ENCODE data around the gene CPNE2. TPM values are rescaled to one million over a fixed set of nuclear protein-coding genes. Genes with fewer than 3 reads are reported as not detected.
"Not testable (repeated sequence)": the region's sequence is repeated elsewhere in the genome, so short reads cannot be mapped to it uniquely, and the experiment has no call there.

Gene CPNE2
- total RNA-seq, 8 experiments from 2014 or later: 14.7 to 71.4 (median 19.1) TPM

DNA sequence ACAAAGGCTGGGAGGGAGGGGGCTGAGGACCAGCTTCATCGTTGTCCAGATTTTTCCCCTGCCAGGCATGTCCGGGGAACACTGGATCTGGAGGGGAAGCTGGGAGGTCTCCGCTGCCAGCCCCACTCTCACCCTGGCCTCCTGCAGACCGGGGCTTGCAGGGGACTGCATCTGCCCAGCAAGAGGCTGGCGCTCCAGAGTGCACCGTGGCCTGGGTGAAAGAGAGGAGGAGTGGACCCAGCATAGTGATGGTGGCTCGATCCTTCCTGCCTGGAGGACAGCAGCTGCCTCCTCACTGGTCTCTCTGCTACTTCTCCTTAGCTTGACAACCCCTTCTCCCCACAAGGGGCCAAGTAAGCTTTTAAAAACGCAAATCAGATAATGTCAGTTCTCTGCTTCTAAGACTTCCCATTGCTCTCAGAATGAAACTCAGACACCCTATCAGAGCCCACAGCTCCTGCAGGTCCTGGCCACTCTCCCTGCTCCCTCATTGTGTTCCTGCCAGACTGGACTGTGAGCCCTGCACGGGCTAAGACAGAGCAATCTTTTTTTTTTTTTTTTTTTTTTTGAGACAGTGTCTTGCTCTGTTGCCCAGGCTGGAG is 15.0 kb downstream of the CPNE2 start:
- 40 to 100% (median 71%) methylated on average over 1 to 5 of the region's 9 CpGs; no CpG with 5 or more reads in 5 of the 10 experiments for WGBS, 10 experiments
- no peak overlapping the region for H3K27ac ChIP-seq
- H3K4me1 ChIP-seq (replicated peaks in 1 of 2): peaks cover 18 to 53% of the 10 kb centered on the region in 2 donors
- in situ Hi-C loops (cut with MboI; ENCODE audit: low pct_unique_long_range_greater_than_20kb in 2 of 9, low sequenced_read_pairs in 9 of 9, unreplicated experiment in 9 of 9): no loop called here
- no peak overlapping the region for H3K4me3 ChIP-seq
- peak in 5 of 8 experiments; percentile 9 to 63 (median 39) for ATAC-seq (replicated peaks in 6 of 8)

DNA sequence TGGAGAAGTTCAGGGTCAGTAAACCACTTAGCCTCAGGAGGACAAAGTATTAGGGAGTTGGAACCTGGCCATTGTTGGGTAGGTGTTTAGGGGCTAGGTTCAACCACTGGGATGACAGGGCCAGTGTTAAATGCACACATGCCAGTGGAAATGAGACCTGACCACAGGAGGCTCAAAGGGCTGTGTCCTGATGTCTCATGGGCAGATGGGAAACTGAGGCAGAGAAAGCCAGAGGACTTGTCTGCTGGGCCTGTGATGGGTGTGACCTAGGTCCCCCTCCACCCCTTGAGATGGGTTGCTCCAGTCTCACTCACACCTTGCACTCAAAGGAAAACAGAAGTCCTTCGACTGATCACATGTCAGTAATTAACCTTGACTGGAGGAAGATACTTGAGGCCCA is 16.0 kb downstream of the CPNE2 start:
- 80 to 100% (median 83%) methylated on average over 1 of the region's 1 CpG; no CpG with 5 or more reads in 6 of the 10 experiments for WGBS, 10 experiments
- H3K4me1 ChIP-seq (replicated peaks in 1 of 2): peaks cover 10 to 46% of the 10 kb centered on the region in 2 donors
- H3K4me3 ChIP-seq: no peak overlapping the region
- in situ Hi-C loops (cut with MboI; ENCODE audit: low pct_unique_long_range_greater_than_20kb in 2 of 9, low sequenced_read_pairs in 9 of 9, unreplicated experiment in 9 of 9): no loop called here
- no peak overlapping the region for H3K27ac ChIP-seq
- no peak for ATAC-seq (replicated peaks in 6 of 8)

DNA sequence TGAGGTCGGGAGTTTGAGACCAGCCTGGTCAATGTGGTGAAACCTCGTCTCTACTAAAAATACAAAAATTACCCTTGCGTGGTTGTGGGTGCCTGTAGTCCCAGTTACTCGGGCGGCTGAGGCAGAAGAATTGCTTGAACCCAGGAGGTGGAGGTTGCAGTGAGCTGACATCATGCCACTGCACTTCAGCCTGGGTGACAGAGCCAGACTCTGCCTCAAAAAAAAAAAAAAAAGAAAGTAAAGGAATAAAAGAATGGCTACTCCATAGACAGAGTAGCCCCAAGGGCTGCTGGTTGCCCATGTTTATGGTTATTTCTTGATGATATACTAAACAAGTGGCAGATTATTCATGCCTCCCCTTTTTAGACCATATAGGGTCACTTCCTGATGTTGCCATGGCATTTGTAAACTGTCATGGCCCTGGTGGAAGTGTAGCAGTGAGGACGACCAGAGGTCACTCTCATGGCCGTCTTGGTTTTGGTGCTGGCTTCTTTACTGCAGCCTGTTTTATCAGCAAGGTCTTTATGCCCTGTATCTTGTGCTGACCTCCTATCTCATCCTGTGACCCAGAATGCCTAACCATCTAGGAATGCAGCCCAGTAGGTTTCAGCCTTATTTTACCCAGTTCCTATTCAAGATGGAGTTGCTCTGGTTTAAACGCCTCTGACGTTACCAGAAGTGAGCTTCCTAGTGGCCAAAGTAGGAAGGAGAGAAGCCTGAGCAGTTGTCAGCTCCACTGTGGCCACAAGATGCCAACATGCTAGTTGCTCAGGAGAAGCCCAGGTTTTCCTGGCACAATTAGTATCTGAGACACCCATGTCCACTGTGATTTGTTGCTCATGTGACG is 17.1 kb downstream of the CPNE2 start:
- Histone ChIP-seq H3K27ac (peak overlapping the region in 1 of 2 donors; percentile 11), H3K4me1 (replicated peaks in 1 of 2) (peaks cover 7 to 45% of the 10 kb centered on the region in 2 donors)
- H3K4me3 ChIP-seq; in situ Hi-C loops (cut with MboI; ENCODE audit: low pct_unique_long_range_greater_than_20kb in 2 of 9, low sequenced_read_pairs in 9 of 9, unreplicated experiment in 9 of 9): not testable (repeated sequence)
- ATAC-seq (replicated peaks in 6 of 8): peak in 5 of 8 experiments; percentile 43 to 66 (median 53)
- WGBS, 10 experiments: 61 to 100% (median 85%) methylated on average over 1 to 10 of the region's 10 CpGs; no CpG with 5 or more reads in 1 of the 10 experiments

DNA sequence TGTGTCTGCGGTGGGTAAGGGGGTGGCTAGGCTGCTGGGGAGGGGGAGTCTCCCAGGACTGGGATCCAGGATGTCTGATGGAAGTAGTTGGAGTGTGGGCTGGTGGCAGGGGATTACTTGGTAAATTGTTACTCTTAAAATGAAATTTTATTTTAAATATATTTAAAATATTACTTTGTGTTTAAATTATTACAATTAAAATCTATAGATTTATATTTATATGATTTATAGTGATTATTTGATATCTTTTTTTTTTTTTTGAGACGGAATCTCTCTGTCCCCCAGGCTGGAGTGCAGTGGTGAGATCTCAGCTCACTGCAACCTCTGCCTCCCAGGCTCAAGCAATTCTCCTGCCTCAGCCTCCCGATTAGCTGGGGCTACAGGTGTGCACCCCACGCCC is 18.6 kb downstream of the CPNE2 start:
- WGBS, 10 experiments: 93 to 100% (median 100%) methylated on average over 1 to 4 of the region's 4 CpGs; no CpG with 5 or more reads in 4 of the 10 experiments
- in situ Hi-C loops (cut with MboI; ENCODE audit: low pct_unique_long_range_greater_than_20kb in 2 of 9, low sequenced_read_pairs in 9 of 9, unreplicated experiment in 9 of 9): no loop called here
- no peak for ATAC-seq (replicated peaks in 6 of 8)
- H3K4me1 ChIP-seq (replicated peaks in 1 of 2): peaks cover 15 to 52% of the 10 kb centered on the region in 2 donors
- no peak overlapping the region for H3K27ac ChIP-seq
- no peak overlapping the region for H3K4me3 ChIP-seq

DNA sequence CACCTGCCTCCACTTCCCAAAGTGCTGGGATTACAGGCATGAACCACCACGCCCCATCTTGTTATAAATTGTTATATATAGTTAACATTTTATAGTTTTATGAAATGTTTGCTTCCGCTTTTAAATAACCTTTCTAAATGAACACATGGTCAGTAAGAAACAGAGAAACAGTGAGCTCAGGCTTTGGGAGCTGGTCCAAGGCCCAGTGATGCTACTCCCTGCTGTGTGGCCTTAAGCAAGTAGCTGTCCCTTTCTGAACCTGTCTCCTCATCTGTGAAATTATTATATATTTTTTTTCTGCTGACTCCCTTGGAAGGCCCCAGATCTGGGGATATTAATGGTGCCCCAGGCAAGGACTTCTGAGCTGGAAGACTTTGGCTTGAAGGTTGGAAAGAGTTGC is 19.0 kb downstream of the CPNE2 start:
- no peak for ATAC-seq (replicated peaks in 6 of 8)
- Histone ChIP-seq H3K4me3 (no peak overlapping the region), H3K27ac (no peak overlapping the region), H3K4me1 (replicated peaks in 1 of 2) (peaks cover 18 to 52% of the 10 kb centered on the region in 2 donors)
- WGBS, 10 experiments: 80 to 100% (median 100%) methylated on average over 1 to 2 of the region's 2 CpGs; no CpG with 5 or more reads in 2 of the 10 experiments
- in situ Hi-C loops (cut with MboI; ENCODE audit: low pct_unique_long_range_greater_than_20kb in 2 of 9, low sequenced_read_pairs in 9 of 9, unreplicated experiment in 9 of 9): no loop called here

DNA sequence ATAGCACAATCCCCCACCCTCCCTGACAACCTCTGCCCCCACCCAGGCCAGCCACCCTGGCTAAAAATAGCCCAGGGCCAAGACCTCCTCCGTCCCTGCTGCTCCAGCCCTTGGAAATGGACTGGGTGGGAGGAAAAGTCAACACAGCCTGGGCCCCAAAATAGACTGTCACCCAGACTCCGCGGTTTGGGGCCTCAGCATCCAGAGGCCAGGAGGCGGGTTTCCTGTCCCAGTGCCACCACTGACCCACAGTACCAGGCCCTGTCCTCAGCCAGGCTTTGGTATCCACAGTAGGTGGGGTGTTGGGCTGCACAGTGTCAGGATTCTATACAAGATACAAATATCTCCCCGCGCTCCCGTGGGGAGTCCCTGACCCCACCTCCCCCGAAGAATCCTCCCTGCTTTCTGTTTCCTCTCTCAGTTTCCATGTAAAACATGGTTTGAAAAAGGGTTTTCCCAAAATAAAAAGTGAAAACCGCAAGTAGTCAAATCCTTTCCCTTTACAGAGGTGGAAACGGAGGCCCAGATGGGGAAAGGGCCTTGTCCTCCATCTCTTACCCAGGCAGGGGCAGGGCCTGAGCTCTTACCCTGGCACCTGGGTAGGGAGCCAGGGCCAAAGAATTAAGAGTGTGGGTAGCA is 20.1 kb downstream of the CPNE2 start:
- ATAC-seq (replicated peaks in 6 of 8): no peak
- 73 to 100% (median 86%) methylated on average over 1 to 6 of the region's 10 CpGs; no CpG with 5 or more reads in 5 of the 10 experiments for WGBS, 10 experiments
- Histone ChIP-seq H3K4me3 (no peak overlapping the region), H3K27ac (peak overlapping the region in 1 of 2 donors; percentile 28), H3K4me1 (replicated peaks in 1 of 2) (peaks cover 18 to 47% of the 10 kb centered on the region in 2 donors)
- in situ Hi-C loops (cut with MboI; ENCODE audit: low pct_unique_long_range_greater_than_20kb in 2 of 9, low sequenced_read_pairs in 9 of 9, unreplicated experiment in 9 of 9): no loop called here

DNA sequence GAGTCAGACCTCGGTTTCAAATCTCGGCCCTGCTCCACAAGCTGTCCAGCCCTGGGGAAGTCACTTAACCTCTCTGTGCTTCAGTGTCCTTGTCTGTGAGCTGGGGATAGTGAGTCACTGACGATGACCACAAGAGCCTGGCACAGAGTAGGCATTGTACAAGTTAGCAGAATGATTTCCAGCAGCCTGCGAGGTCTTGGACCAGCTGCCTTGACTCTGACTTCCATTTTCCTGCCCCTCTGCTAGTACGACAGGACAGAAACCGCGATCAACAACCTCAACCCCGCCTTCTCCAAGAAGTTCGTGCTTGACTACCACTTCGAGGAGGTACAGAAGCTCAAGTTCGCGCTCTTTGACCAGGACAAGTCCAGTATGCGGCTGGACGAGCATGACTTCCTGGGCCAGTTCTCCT is 20.7 kb downstream of the CPNE2 start:
- Histone ChIP-seq H3K27ac (peak overlapping the region in 1 of 2 donors; percentile 38), H3K4me1 (replicated peaks in 1 of 2) (peaks cover 18 to 46% of the 10 kb centered on the region in 2 donors), H3K4me3 (no peak overlapping the region)
- no peak for ATAC-seq (replicated peaks in 6 of 8)
- in situ Hi-C loops (cut with MboI; ENCODE audit: low pct_unique_long_range_greater_than_20kb in 2 of 9, low sequenced_read_pairs in 9 of 9, unreplicated experiment in 9 of 9): no loop called here
- 69 to 98% (median 94%) methylated on average over 2 to 13 of the region's 14 CpGs; no CpG with 5 or more reads in 3 of the 10 experiments for WGBS, 10 experiments

DNA sequence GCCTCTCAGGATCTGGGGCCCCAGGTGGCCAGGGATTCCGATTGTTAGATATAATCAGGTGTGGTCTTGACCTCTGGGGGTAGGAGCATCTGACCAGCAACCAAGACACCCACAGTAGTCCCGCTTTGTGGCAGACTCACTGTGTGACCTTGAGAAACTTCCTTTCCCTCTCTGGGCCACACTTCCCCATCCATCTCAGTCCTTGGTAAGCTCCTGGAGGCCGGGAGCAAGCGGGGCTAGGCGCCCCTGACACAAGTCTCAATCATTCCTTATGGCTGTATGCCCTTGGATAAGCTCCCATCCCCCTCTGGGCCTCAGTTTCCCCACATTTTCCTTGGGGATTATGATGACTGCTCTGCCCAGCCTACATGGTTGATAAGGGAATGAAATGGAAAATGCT is 21.3 kb downstream of the CPNE2 start:
- 80 to 100% (median 92%) methylated on average over 1 to 5 of the region's 5 CpGs; no CpG with 5 or more reads in 5 of the 10 experiments for WGBS, 10 experiments
- Histone ChIP-seq H3K4me3 (no peak overlapping the region), H3K4me1 (replicated peaks in 1 of 2) (peaks cover 18 to 46% of the 10 kb centered on the region in 2 donors), H3K27ac (no peak overlapping the region)
- no peak for ATAC-seq (replicated peaks in 6 of 8)
- in situ Hi-C loops (cut with MboI; ENCODE audit: low pct_unique_long_range_greater_than_20kb in 2 of 9, low sequenced_read_pairs in 9 of 9, unreplicated experiment in 9 of 9): no loop called here

DNA sequence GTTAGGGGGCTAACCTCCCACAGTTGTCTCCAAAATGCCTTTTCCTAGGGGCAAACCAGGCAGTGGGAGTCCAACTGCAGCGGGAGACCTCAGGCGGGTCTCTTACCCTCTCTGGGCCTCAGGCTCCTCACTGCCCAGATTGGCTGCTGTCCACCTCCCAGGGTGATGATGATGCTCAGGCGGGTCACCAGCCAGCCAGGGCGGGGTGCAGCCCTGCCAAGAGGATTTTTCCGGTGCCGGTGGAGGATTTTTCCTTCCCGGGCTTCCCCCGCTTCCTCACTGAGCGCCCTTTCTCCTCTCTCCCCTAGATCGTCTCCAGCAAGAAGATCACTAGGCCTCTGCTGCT is 22.8 kb downstream of the CPNE2 start:
- peak overlapping the region; percentile 63 to 87 for H3K27ac ChIP-seq

DNA sequence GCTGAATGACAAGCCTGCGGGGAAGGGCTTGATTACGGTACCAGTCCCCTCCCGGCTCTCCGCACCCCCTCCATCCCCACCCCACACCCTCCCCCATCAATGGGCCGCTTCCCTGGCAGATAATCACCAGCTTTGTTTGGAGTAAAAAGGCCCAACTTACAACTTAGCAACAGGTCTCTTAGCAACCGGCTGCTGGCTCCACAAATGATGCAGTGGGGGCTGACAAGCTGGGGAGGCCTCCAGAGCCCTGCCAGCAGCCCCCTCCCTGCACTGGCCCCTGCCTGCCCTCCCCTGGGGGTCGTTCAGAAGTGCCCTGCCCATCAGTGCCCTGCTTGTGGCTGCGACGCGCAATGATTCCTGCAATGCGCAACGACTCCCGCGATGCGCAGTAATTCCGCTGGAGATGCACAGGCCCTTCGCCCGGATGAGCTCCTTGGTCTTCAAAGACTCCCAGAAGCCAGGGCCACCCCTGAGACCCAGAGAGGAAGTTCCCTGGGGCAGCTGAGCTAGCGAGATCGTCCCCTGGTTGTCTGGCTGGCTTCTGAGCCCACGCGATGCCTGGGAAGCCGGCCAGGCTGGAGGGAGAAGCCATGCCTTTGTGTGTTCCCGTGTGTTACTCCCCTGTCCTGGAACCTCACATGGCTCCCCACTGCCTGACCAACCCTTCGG is 23.3 kb downstream of the CPNE2 start:
- ATAC-seq (replicated peaks in 6 of 8): peak in 7 of 8 experiments; percentile 61 to 87 (median 83)
- Histone ChIP-seq H3K4me3 (peak overlapping the region in 2 of 5 donors; percentile 5 to 6), H3K27ac (peak overlapping the region; percentile 40 to 87), H3K4me1 (replicated peaks in 1 of 2) (peaks cover 12 to 37% of the 10 kb centered on the region in 2 donors)
- in situ Hi-C loops (cut with MboI; ENCODE audit: low pct_unique_long_range_greater_than_20kb in 2 of 9, low sequenced_read_pairs in 9 of 9, unreplicated experiment in 9 of 9): no loop called here
- WGBS, 10 experiments: 2 to 60% (median 17%) methylated on average over 1 to 14 of the region's 25 CpGs; no CpG with 5 or more reads in 5 of the 10 experiments

More for the DNA sequence above, 22.8 kb downstream of the CPNE2 start:
- Histone ChIP-seq H3K4me1 (replicated peaks in 1 of 2) (peaks cover 12 to 37% of the 10 kb centered on the region in 2 donors), H3K4me3 (peak overlapping the region in 2 of 5 donors; percentile 3 to 7)
- ATAC-seq (replicated peaks in 6 of 8): peak in 6 of 8 experiments; percentile 23 to 52 (median 40)
- in situ Hi-C loops (cut with MboI; ENCODE audit: low pct_unique_long_range_greater_than_20kb in 2 of 9, low sequenced_read_pairs in 9 of 9, unreplicated experiment in 9 of 9): no loop called here
- 80 to 91% (median 83%) methylated on average over 1 to 4 of the region's 10 CpGs; no CpG with 5 or more reads in 6 of the 10 experiments for WGBS, 10 experiments

DNA sequence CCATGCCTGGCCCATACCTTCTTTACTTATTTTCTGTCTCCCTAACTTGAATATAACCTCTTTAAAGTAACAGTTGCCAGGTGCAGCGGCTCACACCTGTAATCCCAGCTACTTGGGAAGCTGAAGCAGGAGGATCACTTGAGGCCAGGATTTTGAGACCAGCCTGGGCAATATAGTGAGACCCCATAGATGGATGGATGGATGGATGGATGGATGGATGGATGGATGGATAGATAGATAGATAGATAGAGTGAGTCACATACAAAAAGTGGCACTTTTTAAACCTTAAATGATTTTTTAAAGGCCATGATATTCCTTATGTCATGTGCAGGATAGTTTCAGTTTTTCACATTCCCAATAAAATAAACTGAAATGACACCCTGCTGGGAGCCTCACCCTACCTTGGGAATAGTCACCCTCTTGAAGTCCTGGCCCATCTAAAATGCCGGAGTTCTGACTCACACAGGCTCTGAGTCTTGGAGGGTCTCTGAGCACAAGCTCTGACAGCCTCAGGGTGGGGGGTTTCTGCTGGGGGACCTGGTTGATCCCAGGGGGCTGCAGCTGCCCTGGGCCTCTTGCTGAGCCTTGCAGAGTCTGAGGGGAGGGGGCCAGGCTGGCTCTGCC is 26.2 kb downstream of the CPNE2 start:
- in situ Hi-C loops (cut with MboI; ENCODE audit: low pct_unique_long_range_greater_than_20kb in 2 of 9, low sequenced_read_pairs in 9 of 9, unreplicated experiment in 9 of 9): no loop called here
- WGBS, 10 experiments: 80 to 100% (median 100%) methylated on average over 1 to 2 of the region's 2 CpGs; no CpG with 5 or more reads in 4 of the 10 experiments
- peaks cover 12 to 24% of the 10 kb centered on the region in 2 donors for H3K4me1 ChIP-seq (replicated peaks in 1 of 2)
- ATAC-seq (replicated peaks in 6 of 8): no peak
- H3K4me3 ChIP-seq: no peak overlapping the region
- no peak overlapping the region for H3K27ac ChIP-seq
